ENCODE measurements around the gene PLEKHG4B. TPM values are rescaled to one million over a fixed set of nuclear protein-coding genes. Genes with fewer than 3 reads are reported as not detected.
A peak's percentile ranks its signal among the peaks of the same experiment; 100 is the strongest.

Gene PLEKHG4B
- total and polyA plus RNA-seq, 2 of the 8 experiments (the other 6 are each of a cell fraction or from before 2014, with no cell fraction given) = 31.1 to 43.6 TPM

DNA sequence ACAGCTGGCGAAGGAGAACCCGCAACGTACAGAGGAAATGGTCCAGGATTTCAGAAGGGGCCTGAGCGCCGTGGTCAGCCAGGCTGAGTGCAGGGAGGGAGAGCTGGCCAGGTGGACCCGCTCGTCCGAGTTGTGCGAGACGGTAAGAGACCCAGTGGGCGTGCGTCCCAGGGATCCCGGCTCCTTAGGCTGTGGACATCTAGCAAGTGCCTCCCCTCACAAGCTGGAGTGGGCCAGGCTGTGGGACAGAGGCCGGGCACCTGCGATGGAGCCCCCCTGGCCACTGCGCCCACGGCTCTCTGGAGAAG lies 69.8 kb downstream of the PLEKHG4B start:
- no peak overlapping the region for H2BK120ac ChIP-seq (replicated peaks; ENCODE audit: low read depth, low read length)
- H4K8ac ChIP-seq (ENCODE audit: extremely low read depth, insufficient read depth, low read length) = 0 out of 2 replicates have a peak overlapping the region, but pooled peaks have one; percentile 3
- H2BK5ac ChIP-seq (ENCODE audit: low read depth, low read length) = no peak overlapping the region
- no peaks in the 10 kb centered on the region for H3K27me3 ChIP-seq (replicated peaks in 1 of 4; ENCODE audit: control insufficient read depth in 3 of 4, extremely low read depth in 1 of 4, insufficient read depth in 3 of 4, low read length in 3 of 4)
- peaks cover 3 to 53% (median 11%) of the 10 kb centered on the region in 4 experiments; a peak in 6 of 8 replicates for H3K36me3 ChIP-seq (ENCODE audit: control insufficient read depth in 2 of 4, insufficient read depth in 4 of 4, low read length in 3 of 4)
- no peak overlapping the region for H2BK15ac ChIP-seq (ENCODE audit: low read length)
- H3K23ac ChIP-seq (ENCODE audit: insufficient read length) = no peak overlapping the region
- peaks cover 0 to 2% of the 10 kb centered on the region in 2 experiments for H4K20me1 ChIP-seq (replicated peaks in 1 of 2; ENCODE audit: control insufficient read depth in 1 of 2, insufficient read depth in 2 of 2, low read length in 2 of 2)
- H3K4me3 ChIP-seq (ENCODE audit: extremely low read depth in 1 of 4, insufficient read depth in 2 of 4, low read depth in 3 of 4, low read length in 4 of 4) = no peak overlapping the region
- TF ChIP-seq KDM1A (IDR thresholded peaks at IDR 0.05; ENCODE audit: borderline replicate concordance, low read length) (no peak), SP4 (IDR thresholded peaks at IDR 0.05; ENCODE audit: low read length) (no peak), HDAC6 (IDR thresholded peaks at IDR 0.05; ENCODE audit: low read depth, low read length) (no peak), CREB1 (IDR thresholded peaks at IDR 0.05) (no peak), POLR2A (IDR thresholded peaks at IDR 0.05; ENCODE audit: control extremely low read depth in 1 of 2, low read depth in 2 of 2, low read length in 2 of 2) (no peak), SIX5 (IDR thresholded peaks at IDR 0.05; ENCODE audit: low read depth, low read length) (no peak), SP2 (IDR thresholded peaks at IDR 0.05; ENCODE audit: low read length) (no peak)
- TF ChIP-seq, protein P1, sequence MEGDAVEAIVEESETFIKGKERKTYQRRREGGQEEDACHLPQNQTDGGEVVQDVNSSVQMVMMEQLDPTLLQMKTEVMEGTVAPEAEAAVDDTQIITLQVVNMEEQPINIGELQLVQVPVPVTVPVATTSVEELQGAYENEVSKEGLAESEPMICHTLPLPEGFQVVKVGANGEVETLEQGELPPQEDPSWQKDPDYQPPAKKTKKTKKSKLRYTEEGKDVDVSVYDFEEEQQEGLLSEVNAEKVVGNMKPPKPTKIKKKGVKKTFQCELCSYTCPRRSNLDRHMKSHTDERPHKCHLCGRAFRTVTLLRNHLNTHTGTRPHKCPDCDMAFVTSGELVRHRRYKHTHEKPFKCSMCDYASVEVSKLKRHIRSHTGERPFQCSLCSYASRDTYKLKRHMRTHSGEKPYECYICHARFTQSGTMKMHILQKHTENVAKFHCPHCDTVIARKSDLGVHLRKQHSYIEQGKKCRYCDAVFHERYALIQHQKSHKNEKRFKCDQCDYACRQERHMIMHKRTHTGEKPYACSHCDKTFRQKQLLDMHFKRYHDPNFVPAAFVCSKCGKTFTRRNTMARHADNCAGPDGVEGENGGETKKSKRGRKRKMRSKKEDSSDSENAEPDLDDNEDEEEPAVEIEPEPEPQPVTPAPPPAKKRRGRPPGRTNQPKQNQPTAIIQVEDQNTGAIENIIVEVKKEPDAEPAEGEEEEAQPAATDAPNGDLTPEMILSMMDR (IDR thresholded peaks at IDR 0.05; ENCODE audit: control extremely low read depth in 1 of 3, insufficient read depth in 1 of 3, low read depth in 1 of 3, low read length in 3 of 3) = no peak
- ChIA-PET POLR2A (ENCODE audit: partially characterized antibody) (interaction anchor here (0.9 to 4.5 kb wide), 3 partner anchors 17 to 70 kb away, joined by 3 to 18 read pairs (median 5); partner anchors contain the start of gene PLEKHG4B), CTCF (ENCODE audit: partially characterized antibody) (interaction anchor here (0.9 to 1.3 kb wide), 4 partner anchors 9 to 120 kb away, joined by 3 to 5 read pairs (median 4); no protein-coding TSS in a partner anchor)
- no peak for FAIRE-seq
- H4K5ac ChIP-seq (ENCODE audit: insufficient read length, low read depth, low read length) = no peak overlapping the region
- H3K18ac ChIP-seq (ENCODE audit: extremely low read depth, low read length) = no peak overlapping the region
- no peak overlapping the region for H2BK12ac ChIP-seq (ENCODE audit: low read depth, low read length)
- H3K4me2 ChIP-seq (ENCODE audit: insufficient read depth in 1 of 2, low read depth in 2 of 2, low read length in 2 of 2) = no peak overlapping the region
- no peaks in the 10 kb centered on the region for H3K79me2 ChIP-seq (ENCODE audit: control insufficient read depth in 1 of 2, insufficient read depth in 2 of 2, low read length in 2 of 2)
- H3K56ac ChIP-seq (replicated peaks; ENCODE audit: insufficient read length, low read depth, low read length) = no peak overlapping the region
- no peak overlapping the region for H2AFZ ChIP-seq (ENCODE audit: low read length)
- no peaks in the 10 kb centered on the region for H3K4me1 ChIP-seq (replicated peaks in 1 of 4; ENCODE audit: control insufficient read depth in 3 of 4, insufficient read depth in 4 of 4, low read length in 3 of 4)
- H3K27ac ChIP-seq (ENCODE audit: low read depth, low read length) = no peak overlapping the region; the same call in 1 of the 2 replicates
- peaks cover 0 to 4% of the 10 kb centered on the region in 2 experiments; a peak in 1 of 4 replicates for H3K9me3 ChIP-seq (ENCODE audit: insufficient read depth in 2 of 2, low read depth in 1 of 2, low read length in 1 of 2)
- no peak overlapping the region for H2BK20ac ChIP-seq (ENCODE audit: low read length)
- H3K23me2 ChIP-seq (ENCODE audit: low read depth, low read length) = no peaks in the 10 kb centered on the region
- no peak for DNase-seq (ENCODE audit: low read depth in 1 of 2, low spot score in 2 of 2)
- H3K79me1 ChIP-seq (ENCODE audit: low read depth, low read length) = no peaks in the 10 kb centered on the region; the same call in 1 of the 2 replicates
- no peak overlapping the region; a peak in 1 of 7 replicates for H3K9ac ChIP-seq (replicated peaks in 1 of 4; ENCODE audit: extremely low read depth in 1 of 4, low read depth in 3 of 4, low read length in 3 of 4)
- H3K4ac ChIP-seq (replicated peaks; ENCODE audit: insufficient read length, low read depth, low read length) = no peak overlapping the region
- no peak overlapping the region for H3K14ac ChIP-seq (ENCODE audit: insufficient read length)
- no peak overlapping the region for H4K91ac ChIP-seq (replicated peaks; ENCODE audit: insufficient read length, low read length)
- H2AK5ac ChIP-seq (ENCODE audit: low read depth, low read length) = no peak overlapping the region
- WGBS, 2 experiments (ENCODE audit: extremely low coverage in 1 of 2, insufficient coverage in 1 of 2, insufficient read length in 1 of 2, insufficient replicate concordance in 2 of 2, low coverage in 1 of 2, low lambda C conversion rate in 2 of 2, missing lambda C conversion rate in 1 of 2) = 98% methylated on average over 17 of the region's 17 CpGs; no CpG with 5 or more reads in 1 of the 2 experiments
